Measurements from ENCODE around the gene FLYWCH1.

Gene FLYWCH1

GRCh38 chr16:2962334-2963073, 50.8 kb downstream of the FLYWCH1 start:
- Mint-ChIP-seq H3K4me3 (peak overlapping the region; percentile 36), H3K9me3 (no peaks in the 10 kb centered on the region), H3K36me3 (ENCODE audit: low read depth) (no peaks in the 10 kb centered on the region), H3K27ac (no peak overlapping the region), H3K4me1 (peaks cover 8% of the 10 kb centered on the region), H3K27me3 (ENCODE audit: low read depth, poor library complexity) (peaks cover 32% of the 10 kb centered on the region)
- DNase-seq = no peak
- no peak for TF ChIP-seq CTCF (IDR thresholded peaks at IDR 0.05)

- Mint-ChIP-seq H3K4me3 (peak overlapping the region; percentile 87), H3K27ac (no peak overlapping the region), H3K27me3 (ENCODE audit: low read depth, poor library complexity) (peaks cover 32% of the 10 kb centered on the region), H3K36me3 (ENCODE audit: low read depth) (no peaks in the 10 kb centered on the region), H3K9me3 (no peaks in the 10 kb centered on the region), H3K4me1 (peaks cover 8% of the 10 kb centered on the region)
- TF ChIP-seq CTCF (IDR thresholded peaks at IDR 0.05) = no peak
- DNase-seq = peak; percentile 56
Observed at GRCh38 chr16:2963074-2963722, 51.5 kb downstream of the FLYWCH1 start.

- Mint-ChIP-seq H3K9me3 (no peaks in the 10 kb centered on the region), H3K27ac (no peak within 1 kb of the TSS), H3K4me3 (peak within 1 kb of the TSS; percentile 87), H3K36me3 (ENCODE audit: low read depth) (no peaks in the 10 kb centered on the region), H3K27me3 (ENCODE audit: low read depth, poor library complexity) (peaks cover 31% of the 10 kb centered on the region), H3K4me1 (peaks cover 14% of the 10 kb centered on the region)
- DNase-seq = peak; percentile 74
- TF ChIP-seq CTCF (IDR thresholded peaks at IDR 0.05) = no peak
Observed at GRCh38 chr16:2963723-2964474, 52.2 kb downstream of the FLYWCH1 start, which contains the start of gene KREMEN2. TSS of gene KREMEN2 (plus strand) at chr16:2964275. CDS start at chr16:2964521, 246 bp downstream.

GRCh38 chr16:2964475-2965336, 53.0 kb downstream of the FLYWCH1 start:
- Mint-ChIP-seq H3K4me3 (peak overlapping the region; percentile 87), H3K36me3 (ENCODE audit: low read depth) (no peaks in the 10 kb centered on the region), H3K27me3 (ENCODE audit: low read depth, poor library complexity) (peaks cover 23% of the 10 kb centered on the region), H3K4me1 (peaks cover 14% of the 10 kb centered on the region), H3K9me3 (no peaks in the 10 kb centered on the region), H3K27ac (no peak overlapping the region)
- peak; percentile 94 for DNase-seq
- no peak for TF ChIP-seq CTCF (IDR thresholded peaks at IDR 0.05)

- H3K36me3 Mint-ChIP-seq (ENCODE audit: low read depth) = no peaks in the 10 kb centered on the region
- H3K27ac Mint-ChIP-seq = no peak overlapping the region
- H3K4me1 Mint-ChIP-seq = peaks cover 21% of the 10 kb centered on the region
- no peak for DNase-seq
- H3K9me3 Mint-ChIP-seq = no peaks in the 10 kb centered on the region
- H3K4me3 Mint-ChIP-seq = no peak overlapping the region
- H3K27me3 Mint-ChIP-seq (ENCODE audit: low read depth, poor library complexity) = peaks cover 23% of the 10 kb centered on the region
- no peak for TF ChIP-seq CTCF (IDR thresholded peaks at IDR 0.05)
Observed at GRCh38 chr16:2966043-2966807, 54.5 kb downstream of the FLYWCH1 start.

Measured in nephron progenitor cell (in vitro differentiated cells).